ENCODE results near the gene HSD11B1.

- no peak for TF ChIP-seq POLR2AphosphoS5 (IDR thresholded peaks at IDR 0.05; ENCODE audit: low read depth, low read length)
- no peak for TF ChIP-seq REST (IDR thresholded peaks at IDR 0.05; ENCODE audit: insufficient read depth in 1 of 2, low read depth in 2 of 2, low read length in 2 of 2)
- no peak for TF ChIP-seq TAF1 (IDR thresholded peaks at IDR 0.05; ENCODE audit: borderline replicate concordance, insufficient read depth, low read length)
Measured at GRCh38 chr1:209727785-209728184, 23.1 kb downstream of the HSD11B1 start.
